Nephron (organoid): ENCODE measurements around the gene CFAP46.

Source experiments
- H3K27ac Mint-ChIP-seq, 3 experiments: 2 replicates each; pipeline ENCODE4 v1.8.0; 2020; ENCODE audit warnings: mixed read lengths in 3 of 3, mild to moderate bottlenecking in 2 of 3, moderate library complexity in 1 of 3
- H3K27me3 Mint-ChIP-seq: 2 replicates; pipeline ENCODE4 v1.8.0; 2021; ENCODE audit warnings: low read depth, mild to moderate bottlenecking, moderate library complexity, mixed read lengths
- H3K36me3 Mint-ChIP-seq: 2 replicates; pipeline ENCODE4 v1.8.0; 2020; ENCODE audit warnings: low read depth, mixed read lengths
- H3K4me1 Mint-ChIP-seq: 2 replicates; pipeline ENCODE4 v1.8.0; 2020; ENCODE audit warnings: mixed read lengths
- H3K4me3 Mint-ChIP-seq, 3 experiments: 2 replicates each; pipeline ENCODE4 v1.8.0; 2020; ENCODE audit warnings: mild to moderate bottlenecking in 3 of 3, mixed read lengths in 3 of 3, moderate library complexity in 2 of 3
- H3K9me3 Mint-ChIP-seq: 2 replicates; pipeline ENCODE4 v1.8.0; 2020; ENCODE audit warnings: mixed read lengths
- TF ChIP-seq, protein P1 (sequence below), 3 experiments: fragments of 200-600 bp; sonication (generic); IDR thresholded peaks; one replicate each; pipeline ENCODE4 v1.5.0; 2021; ENCODE audit warnings: antibody characterized with exemption in 3 of 3; ENCODE audit not compliant: unreplicated experiment in 3 of 3

The CFAP46 gene

DNA sequence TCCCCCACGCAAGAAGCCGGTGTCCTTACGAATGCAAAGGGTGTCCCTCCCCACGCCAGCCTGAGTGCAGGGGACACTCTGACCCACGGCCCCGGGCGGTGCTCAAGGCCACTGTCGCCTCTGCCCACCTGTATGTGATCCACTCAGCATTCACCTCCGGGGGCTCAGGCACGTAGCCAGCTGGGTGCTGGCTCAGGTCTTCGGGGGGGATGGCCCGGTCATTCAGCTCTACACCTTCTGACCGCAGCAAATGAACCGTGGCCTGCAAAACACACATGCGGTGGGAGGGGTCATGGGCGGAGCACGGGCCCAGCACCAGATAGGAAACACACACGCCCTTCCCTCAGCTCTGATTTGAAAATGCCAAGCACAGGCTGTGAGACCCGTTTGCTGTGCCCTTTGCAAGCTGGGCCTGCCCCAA is 25.9 kb downstream of the CFAP46 start:
- TF ChIP-seq, protein P1, sequence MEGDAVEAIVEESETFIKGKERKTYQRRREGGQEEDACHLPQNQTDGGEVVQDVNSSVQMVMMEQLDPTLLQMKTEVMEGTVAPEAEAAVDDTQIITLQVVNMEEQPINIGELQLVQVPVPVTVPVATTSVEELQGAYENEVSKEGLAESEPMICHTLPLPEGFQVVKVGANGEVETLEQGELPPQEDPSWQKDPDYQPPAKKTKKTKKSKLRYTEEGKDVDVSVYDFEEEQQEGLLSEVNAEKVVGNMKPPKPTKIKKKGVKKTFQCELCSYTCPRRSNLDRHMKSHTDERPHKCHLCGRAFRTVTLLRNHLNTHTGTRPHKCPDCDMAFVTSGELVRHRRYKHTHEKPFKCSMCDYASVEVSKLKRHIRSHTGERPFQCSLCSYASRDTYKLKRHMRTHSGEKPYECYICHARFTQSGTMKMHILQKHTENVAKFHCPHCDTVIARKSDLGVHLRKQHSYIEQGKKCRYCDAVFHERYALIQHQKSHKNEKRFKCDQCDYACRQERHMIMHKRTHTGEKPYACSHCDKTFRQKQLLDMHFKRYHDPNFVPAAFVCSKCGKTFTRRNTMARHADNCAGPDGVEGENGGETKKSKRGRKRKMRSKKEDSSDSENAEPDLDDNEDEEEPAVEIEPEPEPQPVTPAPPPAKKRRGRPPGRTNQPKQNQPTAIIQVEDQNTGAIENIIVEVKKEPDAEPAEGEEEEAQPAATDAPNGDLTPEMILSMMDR (IDR thresholded peaks at IDR 0.05; ENCODE audit: unreplicated experiment in 3 of 3) = no peak
- H3K27ac Mint-ChIP-seq = no peak overlapping the region
- H3K27me3 Mint-ChIP-seq = peaks cover 7% of the 10 kb centered on the region
- H3K4me1 Mint-ChIP-seq = peaks cover 12% of the 10 kb centered on the region
- no peaks in the 10 kb centered on the region for H3K9me3 Mint-ChIP-seq
- no peaks in the 10 kb centered on the region for H3K36me3 Mint-ChIP-seq
- H3K4me3 Mint-ChIP-seq = no peak overlapping the region

DNA sequence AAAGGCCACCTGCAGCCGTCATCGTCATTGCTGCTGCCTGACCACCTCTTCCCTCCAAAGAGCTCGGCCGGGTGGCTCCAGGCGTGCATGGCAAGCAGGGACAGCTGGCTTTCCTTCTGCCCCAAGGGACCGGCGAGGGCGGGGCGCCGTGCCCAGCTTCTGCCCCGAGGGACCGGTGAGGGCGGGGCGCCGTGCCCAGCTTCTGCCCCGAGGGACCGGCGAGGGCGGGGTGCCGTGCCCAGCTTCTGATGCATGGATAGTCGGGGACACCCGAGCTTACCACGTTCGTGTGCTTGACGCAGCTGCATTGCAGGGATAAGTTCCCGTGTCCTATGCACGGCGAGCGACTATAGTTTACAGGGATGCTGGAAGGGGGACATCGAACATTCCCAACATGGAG is 27.0 kb downstream of the CFAP46 start:
- H3K4me1 Mint-ChIP-seq = peaks cover 23% of the 10 kb centered on the region
- no peak overlapping the region for H3K27ac Mint-ChIP-seq
- no peak overlapping the region for H3K4me3 Mint-ChIP-seq
- peaks cover 7% of the 10 kb centered on the region for H3K27me3 Mint-ChIP-seq
- H3K36me3 Mint-ChIP-seq = no peaks in the 10 kb centered on the region
- no peaks in the 10 kb centered on the region for H3K9me3 Mint-ChIP-seq
- TF ChIP-seq, protein P1 (IDR thresholded peaks at IDR 0.05; ENCODE audit: unreplicated experiment in 3 of 3) = no peak

DNA sequence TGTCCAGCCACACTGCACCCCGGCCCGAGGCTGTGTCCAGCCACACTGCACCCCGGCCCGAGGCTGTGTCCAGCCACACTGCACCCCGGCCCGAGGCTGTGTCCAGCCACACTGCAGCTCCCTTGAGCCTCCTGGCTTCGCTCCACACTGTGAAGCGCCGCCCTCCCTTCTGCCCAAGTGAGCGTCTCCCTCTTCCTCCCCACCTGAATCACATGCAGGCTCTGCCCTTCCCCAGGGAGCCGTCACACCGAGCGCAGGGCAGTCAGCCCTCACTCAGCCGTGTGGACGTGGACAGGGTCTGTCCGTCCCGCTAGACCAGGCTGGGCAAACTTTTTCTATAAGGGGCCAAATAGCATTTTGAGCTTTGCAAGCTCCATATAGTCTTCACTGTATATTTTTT is 27.6 kb downstream of the CFAP46 start:
- H3K27me3 Mint-ChIP-seq = peaks cover 7% of the 10 kb centered on the region
- peaks cover 23% of the 10 kb centered on the region for H3K4me1 Mint-ChIP-seq
- no peak overlapping the region for H3K27ac Mint-ChIP-seq
- H3K4me3 Mint-ChIP-seq = no peak overlapping the region
- no peaks in the 10 kb centered on the region for H3K36me3 Mint-ChIP-seq
- TF ChIP-seq, protein P1 (IDR thresholded peaks at IDR 0.05; ENCODE audit: unreplicated experiment in 3 of 3) = no peak
- no peaks in the 10 kb centered on the region for H3K9me3 Mint-ChIP-seq

DNA sequence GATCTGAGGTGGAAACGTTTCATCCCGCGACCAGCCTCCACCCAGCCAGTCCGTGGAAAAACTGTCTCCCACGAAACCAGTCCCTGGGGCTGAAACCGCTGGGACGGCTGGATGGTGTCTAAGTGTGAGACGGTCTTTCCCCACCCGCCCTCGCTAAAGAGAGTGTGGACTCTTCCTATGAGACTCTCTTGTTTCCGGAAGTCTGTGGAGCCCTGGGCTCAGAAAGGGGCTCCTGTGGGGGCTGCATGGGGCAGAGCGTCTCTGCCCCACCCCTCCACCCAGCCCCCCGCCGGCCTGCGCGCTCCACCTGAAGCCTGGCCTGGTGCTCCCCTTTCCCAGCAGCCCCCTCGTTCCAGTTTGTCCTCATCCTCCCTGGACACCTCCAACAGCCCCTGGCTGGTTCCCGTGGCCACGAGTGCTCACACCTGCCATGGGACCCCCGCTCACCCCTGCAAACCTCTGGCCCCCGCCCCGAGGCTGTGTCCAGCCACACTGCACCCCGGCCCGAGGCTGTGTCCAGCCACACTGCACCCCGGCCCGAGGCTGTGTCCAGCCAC is 28.7 kb downstream of the CFAP46 start:
- Mint-ChIP-seq H3K27me3 (peaks cover 7% of the 10 kb centered on the region), H3K27ac (no peak overlapping the region), H3K4me3 (no peak overlapping the region), H3K9me3 (no peaks in the 10 kb centered on the region), H3K4me1 (peaks cover 23% of the 10 kb centered on the region), H3K36me3 (no peaks in the 10 kb centered on the region)
- TF ChIP-seq, protein P1 (IDR thresholded peaks at IDR 0.05; ENCODE audit: unreplicated experiment in 3 of 3) = no peak

DNA sequence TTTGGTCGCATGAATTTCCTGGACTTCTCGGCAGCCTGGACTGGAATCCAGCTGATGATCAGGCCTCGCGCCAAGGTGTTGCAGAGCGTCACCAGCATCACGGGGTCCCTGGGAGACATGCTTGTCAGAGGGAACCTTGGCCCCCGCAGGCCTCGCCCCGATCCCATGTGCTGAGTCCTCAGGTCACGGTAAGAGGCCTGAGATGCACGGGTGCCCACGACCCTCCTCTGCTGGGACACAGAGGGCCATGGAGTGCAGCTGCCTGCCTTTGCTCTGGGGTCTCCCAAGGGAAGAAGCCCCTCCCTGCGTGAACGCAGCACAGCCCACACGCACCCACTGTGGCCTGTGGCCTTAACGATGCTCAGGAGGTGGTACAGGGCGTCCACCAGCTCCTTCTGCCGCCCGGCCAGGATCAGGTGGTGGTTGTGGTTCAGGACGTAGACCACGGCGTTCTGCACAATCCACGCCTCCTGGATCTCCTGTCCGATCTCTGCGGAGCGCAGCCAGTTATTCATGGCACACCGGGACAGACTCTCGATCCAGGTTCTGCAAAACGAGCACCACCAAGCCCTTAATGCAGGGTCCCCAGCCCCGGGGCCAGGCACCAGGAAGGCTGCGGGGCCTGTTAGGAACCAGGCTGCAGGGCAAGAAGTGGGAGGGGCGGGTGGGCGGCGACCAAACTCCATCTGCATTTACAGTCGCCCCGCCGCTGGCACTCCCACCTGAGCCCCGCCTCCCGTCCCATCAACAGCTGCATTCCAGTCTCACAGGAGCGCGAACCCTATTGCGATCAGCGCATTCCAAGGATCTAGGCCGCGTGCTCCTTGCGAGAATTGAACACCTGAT is 29.4 kb downstream of the CFAP46 start:
- peaks cover 23% of the 10 kb centered on the region for H3K4me1 Mint-ChIP-seq
- TF ChIP-seq, protein P1 (IDR thresholded peaks at IDR 0.05; ENCODE audit: unreplicated experiment in 3 of 3) = no peak
- H3K27me3 Mint-ChIP-seq = peaks cover 3% of the 10 kb centered on the region
- no peaks in the 10 kb centered on the region for H3K36me3 Mint-ChIP-seq
- H3K9me3 Mint-ChIP-seq = no peaks in the 10 kb centered on the region
- H3K27ac Mint-ChIP-seq = peak overlapping the region; percentile 87 to 96 (median 91)
- no peak overlapping the region for H3K4me3 Mint-ChIP-seq
